GM13977 (cell line): ENCODE data around the gene PDE8A.

Source experiments
- DNase-seq: peaks from one replicate; pipeline ENCODE4 v3.0.0; 2012; ENCODE audit warnings: low spot score
- CTCF ChIP-seq: IDR thresholded peaks from 2 replicates; pipeline ENCODE4 v1.5.1; 2012; ENCODE audit warnings: mild to moderate bottlenecking, control low read depth; ENCODE audit not compliant: insufficient read depth; ENCODE audit errors: extremely low read depth, missing control alignments
- in situ Hi-C: fragments of 300-500 bp; cut with MboI; formaldehyde crosslinking; loops from one replicate; pipeline ENCODE4 v1.12.0; 2022; ENCODE audit warnings: low sequenced_read_pairs, low pct_unique_long_range_greater_than_20kb, mixed read lengths, inconsistent platforms; ENCODE audit not compliant: unreplicated experiment

PDE8A gene

GRCh38 chr15:84969257-84969656 is 12.4 kb upstream of the PDE8A start:
- no peak for DNase-seq
- in situ Hi-C loops = loop anchor here (25.0 kb wide), 1 partner anchor 168 kb away; no protein-coding TSS in a partner anchor

GRCh38 chr15:84970843-84971242 is 10.8 kb upstream of the PDE8A start:
- in situ Hi-C loops = loop anchor here (25.0 kb wide), 1 partner anchor 166 kb away; no protein-coding TSS in a partner anchor
- TF ChIP-seq CTCF = no peak
- DNase-seq = no peak

More at GRCh38 chr15:84969257-84969656, 12.4 kb upstream of the PDE8A start:
- TF ChIP-seq CTCF = no peak

GRCh38 chr15:84973492-84974460 is 7.9 kb upstream of the PDE8A start:
- TF ChIP-seq CTCF = no peak
- in situ Hi-C loops = loop anchor here (25.0 kb wide), 1 partner anchor 164 kb away; no protein-coding TSS in a partner anchor
- no peak for DNase-seq

GRCh38 chr15:84975871-84976351 is 5.7 kb upstream of the PDE8A start:
- TF ChIP-seq CTCF = no peak
- in situ Hi-C loops = no loop called here
- DNase-seq = no peak

GRCh38 chr15:84976746-84977345 is 4.8 kb upstream of the PDE8A start:
- in situ Hi-C loops = no loop called here
- peak; percentile 27 for DNase-seq
- no peak for TF ChIP-seq CTCF

GRCh38 chr15:84979651-84980050 is 2.0 kb upstream of the PDE8A start:
- DNase-seq = no peak
- TF ChIP-seq CTCF = no peak
- in situ Hi-C loops = no loop called here
